ENCODE results near the gene PCMTD2. TPM values are rescaled to one million over a fixed set of nuclear protein-coding genes. Genes with fewer than 3 reads are reported as not detected.

The PCMTD2 gene
- total RNA-seq, 1 donor from 2014 or later, result 101 TPM

- Mint-ChIP-seq H3K9me3 (no peaks in the 10 kb centered on the region), H3K4me1 (ENCODE audit: unreplicated experiment) (peaks cover 30% of the 10 kb centered on the region)
Observed at GRCh38 chr20:64220891-64221527, 34.5 kb upstream of the PCMTD2 start.

GRCh38 chr20:64222291-64222735 is 33.2 kb upstream of the PCMTD2 start:
- no peaks in the 10 kb centered on the region for H3K36me3 Mint-ChIP-seq
- H3K9me3 Mint-ChIP-seq, result no peaks in the 10 kb centered on the region
- DNase-seq (ENCODE audit: extremely low spot score, unreplicated experiment), result no peak
- no peak overlapping the region for H3K27ac Mint-ChIP-seq
- peaks cover 22% of the 10 kb centered on the region for H3K27me3 Mint-ChIP-seq
- H3K4me3 Mint-ChIP-seq, result no peak overlapping the region
- TF ChIP-seq CTCF (conservative IDR thresholded peaks at IDR 0.05), result no peak
- H3K4me1 Mint-ChIP-seq (ENCODE audit: unreplicated experiment), result peaks cover 30% of the 10 kb centered on the region

More at GRCh38 chr20:64220891-64221527, 34.5 kb upstream of the PCMTD2 start:
- no peak for TF ChIP-seq CTCF (conservative IDR thresholded peaks at IDR 0.05)
- H3K36me3 Mint-ChIP-seq, result no peaks in the 10 kb centered on the region
- peaks cover 20% of the 10 kb centered on the region for H3K27me3 Mint-ChIP-seq
- H3K4me3 Mint-ChIP-seq, result no peak overlapping the region
- DNase-seq (ENCODE audit: extremely low spot score, unreplicated experiment), result no peak
- H3K27ac Mint-ChIP-seq, result no peak overlapping the region

GRCh38 chr20:64222851-64223525 is 32.6 kb upstream of the PCMTD2 start:
- H3K27me3 Mint-ChIP-seq, result peaks cover 22% of the 10 kb centered on the region
- no peak for DNase-seq (ENCODE audit: extremely low spot score, unreplicated experiment)

GRCh38 chr20:64223526-64224067 is 32.0 kb upstream of the PCMTD2 start:
- H3K27ac Mint-ChIP-seq, result peak overlapping the region; percentile 53
- H3K36me3 Mint-ChIP-seq, result no peaks in the 10 kb centered on the region

More at GRCh38 chr20:64222851-64223525, 32.6 kb upstream of the PCMTD2 start:
- H3K27ac Mint-ChIP-seq, result peak overlapping the region; percentile 53
- TF ChIP-seq CTCF (conservative IDR thresholded peaks at IDR 0.05), result no peak
- H3K4me3 Mint-ChIP-seq, result no peak overlapping the region
- H3K36me3 Mint-ChIP-seq, result no peaks in the 10 kb centered on the region
- no peaks in the 10 kb centered on the region for H3K9me3 Mint-ChIP-seq
- peaks cover 27% of the 10 kb centered on the region for H3K4me1 Mint-ChIP-seq (ENCODE audit: unreplicated experiment)

More at GRCh38 chr20:64223526-64224067, 32.0 kb upstream of the PCMTD2 start:
- Mint-ChIP-seq H3K9me3 (no peaks in the 10 kb centered on the region), H3K4me3 (no peak overlapping the region), H3K27me3 (peaks cover 21% of the 10 kb centered on the region), H3K4me1 (ENCODE audit: unreplicated experiment) (peaks cover 25% of the 10 kb centered on the region)
- no peak for DNase-seq (ENCODE audit: extremely low spot score, unreplicated experiment)
- TF ChIP-seq CTCF (conservative IDR thresholded peaks at IDR 0.05), result peak; percentile 65

Measured in type B pancreatic cell (in vitro differentiated cells).